ENCODE data around the gene INPP5K. TPM values are rescaled to one million over a fixed set of nuclear protein-coding genes. Genes with fewer than 3 reads are reported as not detected.
A peak's percentile ranks its signal among the peaks of the same experiment; 100 is the strongest.

Gene INPP5K
- total and polyA plus RNA-seq, 4 donors = 33.6 to 76.7 (median 41.0) TPM

DNA sequence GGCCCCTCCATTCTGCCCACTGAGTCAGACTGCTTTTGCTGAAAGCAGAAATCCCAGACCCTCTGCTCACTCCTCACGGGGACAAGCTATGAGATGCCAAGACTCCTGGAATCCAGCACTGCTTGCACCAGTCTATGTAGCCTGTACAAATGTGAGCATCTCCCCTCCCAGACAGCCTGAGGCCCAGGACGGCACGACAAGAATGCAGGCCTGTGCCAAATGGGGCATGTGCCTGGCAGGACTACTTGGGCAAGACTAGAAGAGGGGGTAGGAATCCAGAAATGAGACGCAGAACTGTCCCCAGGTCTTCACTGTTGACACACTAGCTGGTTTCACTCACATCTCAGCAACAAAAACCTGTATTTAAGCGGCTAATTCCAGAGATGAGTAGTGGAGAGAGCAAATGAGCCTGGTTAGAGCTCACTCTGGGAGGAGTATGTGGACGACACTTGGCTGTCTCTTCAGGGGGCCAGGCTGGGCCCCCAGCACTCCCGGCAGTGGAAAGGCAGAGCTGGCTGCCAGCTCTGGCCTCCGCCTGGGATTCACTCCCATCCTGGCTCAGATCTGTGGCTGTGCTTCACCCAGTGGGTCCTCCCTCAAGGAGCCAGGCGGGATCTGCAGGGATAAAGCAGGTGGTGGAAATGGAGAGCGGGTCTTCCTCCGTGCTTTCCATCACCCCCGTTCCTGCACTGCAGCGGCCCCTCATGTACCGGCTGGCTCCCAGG, 21.0 kb downstream of the INPP5K start:
- Histone ChIP-seq H3K4me1 (ENCODE audit: control insufficient read depth in 5 of 5, insufficient read depth in 5 of 5, low read length in 5 of 5) (peaks cover 2 to 38% (median 11%) of the 10 kb centered on the region in 5 donors), H3K9ac (ENCODE audit: insufficient read depth in 1 of 2, low read length in 2 of 2) (no peak overlapping the region)

DNA sequence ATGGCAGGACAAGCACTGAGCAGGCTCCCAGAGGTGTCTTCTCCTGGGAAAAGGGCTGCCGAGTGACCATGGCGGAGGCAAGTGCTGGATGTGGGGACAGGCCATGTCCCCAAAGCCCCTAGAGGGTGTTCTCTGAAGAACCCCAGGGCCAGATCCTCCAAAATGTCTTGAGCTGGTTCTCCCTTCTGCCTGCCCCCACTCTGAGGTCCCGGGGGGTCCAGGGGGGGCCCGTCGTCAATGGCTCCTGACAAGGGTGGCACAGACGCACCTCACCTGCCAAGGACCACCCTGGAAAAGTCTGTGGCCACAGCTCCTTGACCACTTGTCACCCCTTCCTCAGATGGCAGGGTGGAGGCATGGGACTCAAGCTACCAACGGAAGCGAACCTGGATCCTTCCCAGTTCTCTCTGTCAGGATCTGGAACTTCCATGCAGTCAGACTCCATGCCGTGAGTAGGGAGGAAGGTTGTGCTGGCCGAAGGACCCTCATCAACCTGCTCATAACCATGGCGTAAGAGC, 21.6 kb downstream of the INPP5K start:
- DNase-seq (no peak), ATAC-seq (ENCODE audit: insufficient read depth, low FRiP score) (no peak)
- H3K27ac ChIP-seq (ENCODE audit: low read depth in 1 of 2, low read length in 1 of 2) = peak overlapping the region; percentile 90 to 92
- TF ChIP-seq, protein P1, sequence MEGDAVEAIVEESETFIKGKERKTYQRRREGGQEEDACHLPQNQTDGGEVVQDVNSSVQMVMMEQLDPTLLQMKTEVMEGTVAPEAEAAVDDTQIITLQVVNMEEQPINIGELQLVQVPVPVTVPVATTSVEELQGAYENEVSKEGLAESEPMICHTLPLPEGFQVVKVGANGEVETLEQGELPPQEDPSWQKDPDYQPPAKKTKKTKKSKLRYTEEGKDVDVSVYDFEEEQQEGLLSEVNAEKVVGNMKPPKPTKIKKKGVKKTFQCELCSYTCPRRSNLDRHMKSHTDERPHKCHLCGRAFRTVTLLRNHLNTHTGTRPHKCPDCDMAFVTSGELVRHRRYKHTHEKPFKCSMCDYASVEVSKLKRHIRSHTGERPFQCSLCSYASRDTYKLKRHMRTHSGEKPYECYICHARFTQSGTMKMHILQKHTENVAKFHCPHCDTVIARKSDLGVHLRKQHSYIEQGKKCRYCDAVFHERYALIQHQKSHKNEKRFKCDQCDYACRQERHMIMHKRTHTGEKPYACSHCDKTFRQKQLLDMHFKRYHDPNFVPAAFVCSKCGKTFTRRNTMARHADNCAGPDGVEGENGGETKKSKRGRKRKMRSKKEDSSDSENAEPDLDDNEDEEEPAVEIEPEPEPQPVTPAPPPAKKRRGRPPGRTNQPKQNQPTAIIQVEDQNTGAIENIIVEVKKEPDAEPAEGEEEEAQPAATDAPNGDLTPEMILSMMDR (IDR thresholded peaks at IDR 0.05; ENCODE audit: control extremely low read depth, extremely low read depth) = no peak
- WGBS, 2 donors = 91% methylated on average over 11 of the region's 11 CpGs
- H3K9ac ChIP-seq (ENCODE audit: insufficient read depth in 1 of 2, low read length in 2 of 2) = no peak overlapping the region
- H3K36me3 ChIP-seq (ENCODE audit: control insufficient read depth in 4 of 4, insufficient read depth in 4 of 4, low read length in 4 of 4) = peaks cover 0 to 34% (median 4%) of the 10 kb centered on the region in 4 donors
- H3K27me3 ChIP-seq (ENCODE audit: control insufficient read depth in 3 of 3, insufficient read depth in 3 of 3, low read length in 2 of 3) = no peaks in the 10 kb centered on the region
- no peaks in the 10 kb centered on the region for H3K9me3 ChIP-seq (ENCODE audit: control insufficient read depth in 4 of 4, insufficient read depth in 3 of 4, low read length in 3 of 4)
- peaks cover 4 to 40% (median 11%) of the 10 kb centered on the region in 5 donors for H3K4me1 ChIP-seq (ENCODE audit: control insufficient read depth in 5 of 5, insufficient read depth in 5 of 5, low read length in 5 of 5)
- no peak overlapping the region for H3K4me3 ChIP-seq

More for the DNA sequence above, 21.0 kb downstream of the INPP5K start:
- DNase-seq = peak in 1 of 3 donors; percentile 27
- ATAC-seq (ENCODE audit: insufficient read depth, low FRiP score) = no peak
- Histone ChIP-seq H3K27ac (ENCODE audit: low read depth in 1 of 2, low read length in 1 of 2) (peak overlapping the region; percentile 90 to 92), H3K36me3 (ENCODE audit: control insufficient read depth in 4 of 4, insufficient read depth in 4 of 4, low read length in 4 of 4) (peaks cover 0 to 36% (median 4%) of the 10 kb centered on the region in 4 donors), H3K27me3 (ENCODE audit: control insufficient read depth in 3 of 3, insufficient read depth in 3 of 3, low read length in 2 of 3) (no peaks in the 10 kb centered on the region), H3K4me3 (no peak overlapping the region), H3K9me3 (ENCODE audit: control insufficient read depth in 4 of 4, insufficient read depth in 3 of 4, low read length in 3 of 4) (no peaks in the 10 kb centered on the region)
- TF ChIP-seq, protein P1 (IDR thresholded peaks at IDR 0.05; ENCODE audit: control extremely low read depth, extremely low read depth) = no peak
- WGBS, 2 donors = 72 to 86% methylated on average over 14 of the region's 14 CpGs

GRCh38 chr17:1494203-1494602, 22.2 kb downstream of the INPP5K start:
- Histone ChIP-seq H3K4me1 (ENCODE audit: control insufficient read depth in 5 of 5, insufficient read depth in 5 of 5, low read length in 5 of 5) (peaks cover 4 to 40% (median 11%) of the 10 kb centered on the region in 5 donors), H3K9me3 (ENCODE audit: control insufficient read depth in 4 of 4, insufficient read depth in 3 of 4, low read length in 3 of 4) (no peaks in the 10 kb centered on the region), H3K27ac (ENCODE audit: low read depth in 1 of 2, low read length in 1 of 2) (peak overlapping the region; percentile 90 to 92), H3K9ac (ENCODE audit: insufficient read depth in 1 of 2, low read length in 2 of 2) (no peak overlapping the region), H3K4me3 (no peak overlapping the region), H3K27me3 (ENCODE audit: control insufficient read depth in 3 of 3, insufficient read depth in 3 of 3, low read length in 2 of 3) (no peaks in the 10 kb centered on the region), H3K36me3 (ENCODE audit: control insufficient read depth in 4 of 4, insufficient read depth in 4 of 4, low read length in 4 of 4) (peaks cover 0 to 34% (median 4%) of the 10 kb centered on the region in 4 donors)
- ATAC-seq (ENCODE audit: insufficient read depth, low FRiP score) = no peak
- WGBS, 2 donors = 96 to 97% methylated on average over 7 of the region's 7 CpGs
- TF ChIP-seq, protein P1 (IDR thresholded peaks at IDR 0.05; ENCODE audit: control extremely low read depth, extremely low read depth) = no peak
- no peak for DNase-seq
